NCI-H226 (cell line): Measurements from ENCODE around the gene PRAMEF20.

ENCODE experiments used
- DNase-seq: peaks from one replicate; pipeline ENCODE4 v3.0.0-alpha.2; 2015

Gene PRAMEF20

GRCh38 chr1:13465515-13465914, 55.3 kb downstream of the PRAMEF20 start:
- DNase-seq = no peak

GRCh38 chr1:13469343-13469742, 59.1 kb downstream of the PRAMEF20 start:
- no peak for DNase-seq
